Measurements from ENCODE around the gene RAMP3. TPM values are rescaled to one million over a fixed set of nuclear protein-coding genes. Genes with fewer than 3 reads are reported as not detected.
A peak's percentile ranks its signal among the peaks of the same experiment; 100 is the strongest.

Gene RAMP3
- total RNA-seq, 1 donor from 2014 or later: not detected

DNA sequence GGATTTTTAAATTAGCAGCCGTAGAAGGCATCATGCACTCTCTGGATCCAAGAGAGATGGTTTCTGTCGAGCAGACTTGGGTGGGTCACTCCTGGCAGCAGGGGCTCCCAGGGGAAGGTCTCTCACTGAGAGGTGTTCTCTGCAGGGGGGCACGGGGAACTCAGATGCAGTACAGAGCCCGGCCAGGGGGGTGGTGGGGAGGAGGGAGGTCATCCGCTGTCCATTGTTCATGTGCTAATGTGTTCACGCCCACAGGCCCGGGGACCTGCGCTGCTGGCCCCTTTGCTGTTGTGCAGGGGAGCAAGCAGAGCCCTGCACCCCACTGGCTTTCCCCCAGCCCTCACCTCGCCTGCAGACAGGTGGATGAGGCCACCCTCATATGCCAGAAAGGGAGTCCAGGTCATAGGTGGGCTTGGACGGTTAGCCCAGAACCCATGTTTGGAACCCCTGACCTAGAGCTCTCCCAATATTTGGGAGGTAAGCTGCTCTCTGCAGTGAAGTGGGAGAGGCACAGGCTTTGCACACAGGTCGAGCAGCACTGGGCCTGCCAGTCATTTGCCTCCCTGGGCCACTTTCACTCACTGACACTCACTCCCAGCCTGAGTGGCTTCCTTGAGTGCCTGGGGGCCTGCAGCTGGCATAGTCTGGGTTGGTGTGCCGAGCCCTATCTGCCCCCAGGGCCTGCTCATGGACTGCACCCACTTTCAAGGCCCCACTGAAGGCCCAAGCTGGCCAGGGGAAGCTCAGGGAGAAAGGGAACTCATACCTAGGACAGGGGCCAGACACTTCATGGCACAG, 33.5 kb upstream of the RAMP3 start:
- intact Hi-C loops (cut with micrococcal nuclease): no loop called here
- Mint-ChIP-seq H3K9me3 (no peaks in the 10 kb centered on the region), H3K27me3 (ENCODE audit: insufficient read depth) (no peaks in the 10 kb centered on the region), H3K4me1 (ENCODE audit: low read depth) (peaks cover 21% of the 10 kb centered on the region), H3K27ac (no peak overlapping the region), H3K36me3 (ENCODE audit: low read depth) (no peaks in the 10 kb centered on the region), H3K4me3 (no peak overlapping the region)
- no peak for DNase-seq (ENCODE audit: low spot score)

DNA sequence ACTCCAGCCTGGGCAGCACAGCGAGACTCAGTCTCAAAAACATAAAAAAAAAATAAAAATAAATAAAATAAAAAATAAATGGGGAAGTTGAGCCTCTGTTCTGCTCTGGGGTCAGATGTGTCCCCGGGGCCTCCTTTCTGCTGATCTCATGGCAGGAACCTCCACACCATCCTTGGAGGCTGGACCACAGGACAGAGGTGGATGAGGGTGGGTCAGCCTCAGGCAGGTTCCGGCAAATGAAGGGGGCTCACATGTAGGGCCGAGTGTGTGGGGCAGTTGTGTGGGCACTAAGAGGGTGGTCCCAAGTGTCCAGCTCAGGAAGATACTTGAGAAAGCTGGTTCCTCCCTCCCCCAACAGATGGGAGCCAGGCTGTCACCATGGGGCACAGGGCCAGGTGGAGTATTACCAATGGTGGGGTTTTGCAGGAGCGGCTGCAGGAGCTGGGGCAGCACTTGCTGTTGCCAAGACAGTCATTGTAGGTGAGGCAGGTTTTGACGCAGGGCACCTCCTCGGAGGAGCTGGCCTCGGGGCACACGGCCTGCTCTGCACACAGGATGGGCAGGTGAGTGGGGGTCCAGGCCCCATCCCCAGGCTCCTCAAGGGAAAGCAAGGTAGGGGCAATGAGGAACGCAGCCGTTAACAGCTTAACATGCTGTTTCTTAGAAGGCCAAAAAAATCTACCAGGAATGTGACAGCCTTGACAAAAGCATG, 32.2 kb upstream of the RAMP3 start:
- H3K9me3 Mint-ChIP-seq: no peaks in the 10 kb centered on the region
- H3K27me3 Mint-ChIP-seq (ENCODE audit: insufficient read depth): no peaks in the 10 kb centered on the region
- peaks cover 21% of the 10 kb centered on the region for H3K4me1 Mint-ChIP-seq (ENCODE audit: low read depth)
- DNase-seq (ENCODE audit: low spot score): no peak
- no peak overlapping the region for H3K27ac Mint-ChIP-seq
- intact Hi-C loops (cut with micrococcal nuclease): no loop called here
- H3K36me3 Mint-ChIP-seq (ENCODE audit: low read depth): no peaks in the 10 kb centered on the region
- no peak overlapping the region for H3K4me3 Mint-ChIP-seq

DNA sequence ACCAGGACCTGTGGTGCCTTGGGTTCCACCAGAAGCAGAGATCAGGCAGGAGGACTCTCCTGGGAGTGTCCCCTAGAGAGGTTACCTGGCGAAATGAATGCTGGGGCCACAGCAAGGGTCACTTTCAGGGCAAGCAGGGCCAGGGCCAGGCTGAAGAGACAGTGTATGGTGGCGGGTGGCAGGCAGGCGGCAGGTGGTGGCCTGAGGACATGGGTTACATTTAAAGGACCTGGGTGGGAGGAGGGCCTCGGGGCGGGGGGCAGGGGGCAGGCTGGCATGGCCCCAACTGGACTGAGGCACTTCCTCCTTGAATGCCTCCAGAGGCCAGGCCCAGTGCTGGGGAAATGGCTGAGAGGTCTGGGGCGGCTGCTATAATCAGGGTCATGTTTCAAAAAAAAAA, 31.4 kb upstream of the RAMP3 start:
- Mint-ChIP-seq H3K27ac (no peak overlapping the region), H3K27me3 (ENCODE audit: insufficient read depth) (no peaks in the 10 kb centered on the region)

DNA sequence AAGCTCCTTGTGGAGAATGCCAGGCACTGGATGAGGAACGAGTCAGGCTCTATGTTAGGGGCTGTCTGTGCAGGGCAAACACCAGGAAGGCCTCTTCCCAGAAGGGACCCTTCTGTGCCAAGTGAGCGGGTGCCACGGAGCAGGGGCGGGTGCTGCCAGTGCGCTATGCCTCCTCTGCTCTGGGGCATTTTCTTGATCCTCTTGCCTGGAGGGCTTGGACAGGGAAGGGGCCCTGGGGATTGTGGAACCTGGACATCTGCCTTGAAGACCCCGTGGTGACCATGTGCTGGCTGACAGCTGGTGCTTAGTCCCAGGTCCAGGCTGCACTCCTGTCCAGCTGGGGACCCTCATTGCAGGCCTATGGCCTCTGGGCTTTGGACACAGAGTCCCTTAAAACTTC, 30.7 kb upstream of the RAMP3 start:
- DNase-seq (ENCODE audit: low spot score): no peak
- Mint-ChIP-seq H3K27me3 (ENCODE audit: insufficient read depth) (peaks cover 4% of the 10 kb centered on the region), H3K27ac (no peak overlapping the region), H3K36me3 (ENCODE audit: low read depth) (no peaks in the 10 kb centered on the region), H3K9me3 (no peaks in the 10 kb centered on the region), H3K4me3 (no peak overlapping the region), H3K4me1 (ENCODE audit: low read depth) (peaks cover 14% of the 10 kb centered on the region)
- intact Hi-C loops (cut with micrococcal nuclease): no loop called here

More for the DNA sequence above, 31.4 kb upstream of the RAMP3 start:
- DNase-seq (ENCODE audit: low spot score): no peak
- Mint-ChIP-seq H3K36me3 (ENCODE audit: low read depth) (no peaks in the 10 kb centered on the region), H3K4me1 (ENCODE audit: low read depth) (peaks cover 16% of the 10 kb centered on the region), H3K9me3 (no peaks in the 10 kb centered on the region), H3K4me3 (no peak overlapping the region)
- intact Hi-C loops (cut with micrococcal nuclease): no loop called here

DNA sequence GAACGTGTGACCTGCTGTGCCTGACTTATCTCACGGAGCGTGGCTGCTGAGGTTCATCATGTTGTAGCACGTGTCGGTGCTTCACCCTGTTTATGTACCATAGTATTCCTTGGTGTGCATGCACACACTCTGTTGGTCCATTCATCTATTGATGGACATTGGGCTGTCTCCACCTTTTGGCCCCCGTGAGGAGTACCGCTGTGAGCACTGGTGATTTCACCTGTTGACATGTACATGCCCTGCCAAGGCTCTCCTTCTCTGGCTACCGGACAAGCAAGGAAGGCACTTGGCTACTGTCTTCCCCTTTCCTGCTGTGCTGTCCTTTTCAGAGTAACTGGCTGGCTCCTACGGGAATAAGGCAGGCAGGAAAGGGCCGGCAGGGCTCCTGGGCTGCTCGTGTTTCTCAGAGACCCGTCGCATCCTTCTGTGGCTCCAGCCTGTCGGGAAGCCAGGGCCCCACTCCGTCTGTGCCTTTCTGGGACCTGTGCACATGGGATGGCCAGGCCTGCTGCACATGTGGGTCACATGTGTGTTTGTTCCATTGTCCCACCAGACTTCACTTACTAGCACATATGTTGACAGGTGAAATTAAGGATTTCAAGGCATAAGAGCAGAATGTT, 28.3 kb upstream of the RAMP3 start:
- no peaks in the 10 kb centered on the region for H3K9me3 Mint-ChIP-seq
- H3K27me3 Mint-ChIP-seq (ENCODE audit: insufficient read depth): peaks cover 5% of the 10 kb centered on the region
- H3K27ac Mint-ChIP-seq: peak overlapping the region; percentile 37
- H3K36me3 Mint-ChIP-seq (ENCODE audit: low read depth): no peaks in the 10 kb centered on the region
- H3K4me3 Mint-ChIP-seq: no peak overlapping the region
- DNase-seq (ENCODE audit: low spot score): no peak
- intact Hi-C loops (cut with micrococcal nuclease): no loop called here
- no peaks in the 10 kb centered on the region for H3K4me1 Mint-ChIP-seq (ENCODE audit: low read depth)

DNA sequence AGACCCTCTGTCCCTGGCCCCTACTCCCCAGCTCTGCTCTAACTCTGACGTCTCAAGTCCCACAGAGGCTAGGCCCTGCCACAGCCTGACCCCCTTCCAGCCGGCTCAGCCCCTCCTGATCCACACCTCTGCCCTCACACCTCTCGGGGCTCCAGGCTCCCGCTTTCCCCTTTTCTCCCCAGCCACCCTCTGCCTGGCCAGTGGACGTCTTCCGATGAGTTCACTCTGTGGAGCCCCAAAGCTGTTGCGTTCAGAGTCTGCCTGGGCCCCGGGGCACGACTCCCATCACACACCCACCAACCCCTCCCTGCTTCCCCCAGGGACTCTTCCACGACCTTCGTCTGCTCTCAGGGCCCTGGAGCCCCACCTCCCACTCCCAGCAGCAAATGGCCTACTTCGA, 27.7 kb upstream of the RAMP3 start:
- no peaks in the 10 kb centered on the region for H3K9me3 Mint-ChIP-seq
- no peak overlapping the region for H3K4me3 Mint-ChIP-seq
- DNase-seq (ENCODE audit: low spot score): no peak
- H3K4me1 Mint-ChIP-seq (ENCODE audit: low read depth): no peaks in the 10 kb centered on the region
- intact Hi-C loops (cut with micrococcal nuclease): no loop called here
- H3K36me3 Mint-ChIP-seq (ENCODE audit: low read depth): no peaks in the 10 kb centered on the region
- H3K27ac Mint-ChIP-seq: no peak overlapping the region
- peaks cover 5% of the 10 kb centered on the region for H3K27me3 Mint-ChIP-seq (ENCODE audit: insufficient read depth)

DNA sequence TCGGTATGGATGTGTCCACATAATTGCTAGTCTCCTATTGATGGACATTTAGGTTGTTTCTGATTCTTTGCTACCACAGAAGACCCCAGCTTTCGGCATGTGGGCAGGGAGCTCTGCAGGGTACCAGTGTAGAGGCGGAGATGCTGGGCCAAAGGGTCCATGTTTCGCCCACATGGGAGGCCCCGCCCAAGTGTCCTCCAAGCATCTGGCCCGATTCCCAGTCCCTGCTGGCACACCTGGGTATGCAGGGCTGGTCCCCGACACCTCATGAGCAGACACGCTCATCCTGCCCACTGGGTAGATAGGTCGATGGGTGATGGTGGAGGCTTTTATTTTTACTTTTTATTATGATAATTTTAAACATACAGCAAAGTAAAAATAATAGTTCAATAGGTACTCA, 26.7 kb upstream of the RAMP3 start:
- DNase-seq (ENCODE audit: low spot score): no peak
- Mint-ChIP-seq H3K9me3 (no peaks in the 10 kb centered on the region), H3K27me3 (ENCODE audit: insufficient read depth) (peaks cover 5% of the 10 kb centered on the region), H3K36me3 (ENCODE audit: low read depth) (no peaks in the 10 kb centered on the region), H3K4me1 (ENCODE audit: low read depth) (peaks cover 5% of the 10 kb centered on the region), H3K27ac (no peak overlapping the region), H3K4me3 (no peak overlapping the region)
- intact Hi-C loops (cut with micrococcal nuclease): no loop called here

DNA sequence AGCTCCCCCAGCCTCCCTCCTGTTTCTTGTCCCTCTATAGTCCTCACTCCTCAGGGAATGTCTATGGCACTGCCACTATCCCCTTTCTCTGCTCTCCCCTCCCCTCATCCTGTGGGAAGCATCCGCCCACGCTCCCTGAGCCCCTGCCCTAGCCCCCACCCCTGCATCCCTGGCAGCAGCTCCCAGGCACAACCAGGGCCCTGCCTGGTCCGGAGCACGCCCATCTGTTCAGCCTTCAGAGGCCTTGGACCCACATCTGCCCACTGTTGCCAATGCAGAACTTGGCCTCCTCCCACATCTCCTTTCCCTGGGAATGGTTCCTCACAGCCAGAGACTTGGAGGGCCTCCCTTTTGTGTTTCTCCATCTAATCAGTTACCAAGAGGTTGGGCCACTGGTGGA, 25.7 kb upstream of the RAMP3 start:
- intact Hi-C loops (cut with micrococcal nuclease): no loop called here
- DNase-seq (ENCODE audit: low spot score): no peak
- no peaks in the 10 kb centered on the region for H3K36me3 Mint-ChIP-seq (ENCODE audit: low read depth)
- no peaks in the 10 kb centered on the region for H3K9me3 Mint-ChIP-seq
- no peak overlapping the region for H3K4me3 Mint-ChIP-seq
- H3K4me1 Mint-ChIP-seq (ENCODE audit: low read depth): peaks cover 15% of the 10 kb centered on the region
- H3K27ac Mint-ChIP-seq: no peak overlapping the region
- peaks cover 7% of the 10 kb centered on the region for H3K27me3 Mint-ChIP-seq (ENCODE audit: insufficient read depth)

DNA sequence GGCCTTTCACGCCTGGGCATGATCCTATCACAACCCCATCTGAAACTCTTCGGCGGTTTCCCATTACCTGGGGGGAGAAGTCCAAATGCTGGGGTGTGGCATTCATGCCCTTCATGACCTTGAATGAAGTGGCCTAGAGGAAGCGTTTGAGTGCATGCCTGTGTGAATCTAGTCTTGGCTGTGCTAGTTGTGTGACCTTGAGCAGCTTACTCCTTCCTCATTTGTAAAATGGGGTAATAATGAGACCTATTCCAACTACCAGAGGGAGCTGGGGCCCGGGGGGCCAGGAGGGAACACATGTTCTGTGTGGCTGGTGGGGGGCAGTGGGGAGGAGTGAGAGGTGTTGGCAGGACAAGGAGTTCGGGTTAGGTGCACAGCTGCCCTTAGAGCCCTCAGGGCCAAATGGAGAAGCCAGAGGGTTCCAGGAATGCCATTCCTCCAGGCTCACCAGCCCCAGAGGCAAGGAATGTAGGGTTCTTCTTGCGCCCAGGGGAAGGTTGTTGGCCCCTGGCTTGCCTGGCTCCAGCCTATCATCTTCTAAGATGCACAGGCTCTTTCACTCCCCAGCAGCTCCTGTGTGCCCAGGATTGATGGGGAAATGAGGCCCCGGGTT, 24.8 kb upstream of the RAMP3 start:
- peaks cover 8% of the 10 kb centered on the region for H3K27me3 Mint-ChIP-seq (ENCODE audit: insufficient read depth)
- intact Hi-C loops (cut with micrococcal nuclease): no loop called here
- H3K4me1 Mint-ChIP-seq (ENCODE audit: low read depth): peaks cover 15% of the 10 kb centered on the region
- DNase-seq (ENCODE audit: low spot score): no peak
- H3K4me3 Mint-ChIP-seq: no peak overlapping the region
- H3K27ac Mint-ChIP-seq: no peak overlapping the region
- H3K9me3 Mint-ChIP-seq: no peaks in the 10 kb centered on the region
- H3K36me3 Mint-ChIP-seq (ENCODE audit: low read depth): no peaks in the 10 kb centered on the region

DNA sequence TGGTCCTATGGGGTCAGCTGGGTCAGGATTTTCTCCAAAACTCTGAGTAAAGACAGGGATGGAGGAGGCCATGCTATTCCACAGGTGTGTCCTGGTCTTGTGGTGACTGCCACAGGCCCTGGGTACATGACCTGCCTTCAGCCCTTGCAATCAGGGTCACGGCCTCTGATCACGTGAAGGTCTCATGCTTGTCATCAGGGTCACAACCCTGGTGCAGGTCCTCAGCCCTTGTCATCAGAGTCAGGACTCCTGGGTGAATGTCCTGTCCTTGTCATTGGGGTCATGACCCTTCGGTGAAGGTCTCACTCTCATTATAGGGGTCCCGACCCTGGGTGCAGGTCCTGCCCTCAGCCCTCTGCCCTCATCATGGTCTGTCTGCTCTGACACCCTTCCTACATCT, 24.2 kb upstream of the RAMP3 start:
- no peak overlapping the region for H3K27ac Mint-ChIP-seq
- DNase-seq (ENCODE audit: low spot score): no peak
- peaks cover 15% of the 10 kb centered on the region for H3K4me1 Mint-ChIP-seq (ENCODE audit: low read depth)
- peaks cover 8% of the 10 kb centered on the region for H3K27me3 Mint-ChIP-seq (ENCODE audit: insufficient read depth)
- no peaks in the 10 kb centered on the region for H3K9me3 Mint-ChIP-seq
- H3K36me3 Mint-ChIP-seq (ENCODE audit: low read depth): no peaks in the 10 kb centered on the region
- intact Hi-C loops (cut with micrococcal nuclease): no loop called here
- H3K4me3 Mint-ChIP-seq: no peak overlapping the region

DNA sequence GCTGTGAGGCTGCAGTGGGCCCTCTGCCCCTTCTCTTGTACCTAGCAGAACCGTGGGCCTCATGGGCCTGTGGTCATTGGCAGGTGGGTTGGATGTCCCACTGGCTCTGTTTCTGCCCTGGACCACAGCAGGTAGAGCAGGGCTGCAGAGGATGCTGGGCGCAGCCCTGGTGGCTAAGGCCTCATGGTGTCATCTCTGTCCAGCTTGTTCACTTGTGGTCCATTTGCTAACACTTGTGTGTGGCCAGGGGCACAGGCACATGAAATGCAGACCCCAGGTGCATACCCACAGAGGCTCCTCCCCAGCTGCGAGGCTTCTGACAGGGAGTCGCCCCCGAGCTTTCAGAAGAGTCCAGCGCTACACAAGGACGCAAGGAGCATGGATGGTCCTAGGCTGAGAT, 23.7 kb upstream of the RAMP3 start:
- Mint-ChIP-seq H3K4me3 (no peak overlapping the region), H3K9me3 (no peaks in the 10 kb centered on the region), H3K27ac (no peak overlapping the region), H3K36me3 (ENCODE audit: low read depth) (no peaks in the 10 kb centered on the region), H3K4me1 (ENCODE audit: low read depth) (peaks cover 15% of the 10 kb centered on the region), H3K27me3 (ENCODE audit: insufficient read depth) (peaks cover 9% of the 10 kb centered on the region)
- intact Hi-C loops (cut with micrococcal nuclease): no loop called here
- no peak for DNase-seq (ENCODE audit: low spot score)

DNA sequence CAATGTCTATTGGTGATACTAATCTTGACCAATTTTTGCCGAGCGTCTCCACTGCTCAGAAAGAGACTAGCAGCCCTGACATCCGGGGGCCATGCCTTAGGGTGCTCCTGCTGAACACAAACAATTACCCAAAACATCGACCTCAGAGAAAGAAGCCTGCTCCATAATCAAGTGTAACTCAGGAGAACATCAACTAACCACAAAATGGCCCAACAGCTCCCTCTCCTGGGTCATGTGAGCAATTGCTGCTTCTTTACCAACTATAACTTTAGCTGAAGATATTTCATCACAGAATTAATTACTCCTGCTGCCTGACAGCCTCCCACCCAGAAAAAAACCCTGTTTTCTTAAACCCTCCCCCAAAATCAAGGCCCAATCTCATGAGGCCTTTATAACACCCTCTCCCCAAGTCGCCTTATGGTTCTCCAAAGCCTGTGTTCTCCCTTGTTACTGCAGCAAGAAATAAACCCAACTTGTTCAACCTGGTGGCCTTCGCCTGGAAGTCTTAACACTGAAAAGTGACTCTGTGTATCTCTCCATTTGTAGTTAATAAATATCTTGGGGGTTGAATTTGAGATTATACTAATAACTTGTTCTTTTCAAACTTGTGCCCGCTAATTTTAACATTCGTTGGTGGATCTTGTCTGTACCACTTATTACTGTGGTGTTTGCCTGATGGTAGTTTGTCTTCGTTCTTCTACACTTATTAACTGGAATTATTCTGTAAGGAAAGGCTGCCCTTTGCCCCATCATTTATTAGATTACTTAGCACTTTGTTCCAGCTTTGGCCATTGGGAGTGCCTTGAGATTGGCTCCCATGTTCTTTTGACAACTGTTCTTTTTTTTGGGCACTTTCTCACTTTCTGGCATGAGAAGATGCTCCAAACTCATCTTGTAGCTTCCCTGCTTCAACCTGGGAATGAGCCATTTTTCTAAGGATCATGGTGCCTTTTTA, 21.2 kb upstream of the RAMP3 start:
- H3K36me3 Mint-ChIP-seq (ENCODE audit: low read depth): no peaks in the 10 kb centered on the region
- peak; percentile 55 for DNase-seq (ENCODE audit: low spot score)
- no peak overlapping the region for H3K27ac Mint-ChIP-seq
- peaks cover 10% of the 10 kb centered on the region for H3K27me3 Mint-ChIP-seq (ENCODE audit: insufficient read depth)
- peaks cover 19% of the 10 kb centered on the region for H3K4me1 Mint-ChIP-seq (ENCODE audit: low read depth)
- no peaks in the 10 kb centered on the region for H3K9me3 Mint-ChIP-seq
- intact Hi-C loops (cut with micrococcal nuclease): loop anchor here (1.0 to 2.0 kb wide), 10 partner anchors 24 to 548 kb away; partner anchors contain the start of genes CCM2, H2AZ2 and PURB
- H3K4me3 Mint-ChIP-seq: no peak overlapping the region

All from activated T-helper 1 cell treated with anti-CD3 and anti-CD28 coated beads, Interleukin-12 subunit alpha, Interleukin-12 subunit beta, Interleukin-2, Interleukin-4 antibody, amounts not matched to agents 30 ng/mL and 10 ng/mL and 1 ng/mL, durations not matched to agents 14 hours and 24 hours and 36 hours (primary cell).